ENCODE results near the gene C13orf46.
"Not testable (repeated sequence)": the region's sequence is repeated elsewhere in the genome, so short reads cannot be mapped to it uniquely, and the experiment has no call there.

C13orf46 gene

DNA sequence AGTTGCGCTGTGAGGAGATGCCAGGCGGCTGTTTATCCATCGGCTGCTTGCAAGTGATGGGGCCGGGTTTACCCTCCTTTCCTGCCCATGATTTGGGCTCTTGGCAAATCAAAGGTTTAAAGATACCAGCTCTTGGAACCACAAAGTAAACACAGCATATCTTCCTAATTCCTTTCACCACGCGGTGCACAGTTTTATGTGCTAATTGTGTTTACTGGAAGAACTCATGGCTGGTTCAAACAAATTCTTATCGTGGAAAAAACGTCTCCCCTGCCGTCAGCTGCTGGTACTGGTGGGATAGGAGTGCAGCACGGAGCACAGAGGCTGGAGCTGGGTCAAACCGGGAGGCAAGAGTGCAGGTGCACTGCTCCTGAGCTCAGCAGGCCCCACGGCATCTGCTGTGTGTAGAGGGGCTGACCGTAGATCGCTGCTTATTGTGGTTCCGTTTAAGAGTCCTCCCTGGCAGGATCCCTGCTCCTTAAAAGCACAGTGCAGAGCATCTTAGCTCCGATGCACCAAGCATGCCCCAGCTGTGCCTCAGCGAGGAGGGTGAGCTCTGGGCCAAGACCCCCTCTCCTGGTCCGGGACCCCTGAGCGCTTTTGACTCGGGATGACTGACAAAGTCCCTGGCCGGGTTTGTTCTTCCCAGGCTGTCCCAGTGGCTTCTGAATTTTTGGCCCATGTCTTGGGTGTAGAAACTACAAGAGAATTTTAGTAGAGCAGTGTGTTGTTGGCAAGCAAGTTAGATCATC is 58.7 kb downstream of the C13orf46 start:
- no peak overlapping the region for H3K4me3 ChIP-seq (ENCODE audit: insufficient read depth, low read depth, low read length, poor library complexity, severe bottlenecking)

DNA sequence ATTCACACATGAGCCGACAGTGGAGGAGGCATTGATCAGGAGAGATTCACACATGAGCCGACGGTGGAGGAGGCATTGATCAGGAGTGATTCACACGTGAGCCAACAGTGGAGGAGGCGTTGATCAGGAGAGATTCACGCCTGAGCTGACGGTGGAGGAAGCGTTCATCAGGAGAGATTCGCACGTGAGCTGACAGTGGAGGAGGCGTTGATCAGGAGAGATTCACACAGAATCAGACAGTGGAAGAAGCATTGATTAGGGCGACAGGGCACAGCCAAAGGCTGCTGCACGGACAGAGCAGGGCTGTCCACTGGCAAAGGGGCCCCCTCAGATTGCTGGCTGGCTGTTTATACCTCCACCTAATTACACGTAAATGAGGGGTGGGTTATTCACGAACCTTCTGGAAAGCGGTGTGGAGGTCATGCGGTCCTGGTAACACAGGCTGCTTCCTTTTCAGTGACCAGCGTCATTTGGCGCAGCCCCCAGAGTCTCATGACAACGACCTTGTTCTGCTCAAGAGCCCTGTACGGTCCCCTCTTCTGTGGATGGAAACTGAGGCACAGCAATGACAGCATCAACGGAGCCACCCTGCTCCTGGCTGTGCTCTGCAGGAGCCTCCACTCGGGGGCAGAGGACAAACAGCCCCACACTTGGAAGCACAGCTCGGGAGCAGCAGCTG is 59.4 kb downstream of the C13orf46 start:
- Histone ChIP-seq H3K4me3 (ENCODE audit: insufficient read depth, low read depth, low read length, poor library complexity, severe bottlenecking) (no peak overlapping the region), H3K9me3 (ENCODE audit: control insufficient read depth, low read length) (no peaks in the 10 kb centered on the region), H3K4me1 (ENCODE audit: control insufficient read depth, insufficient read depth, low read length, poor library complexity, severe bottlenecking) (no peaks in the 10 kb centered on the region), H3K27me3 (replicated peaks; ENCODE audit: control insufficient read depth, insufficient read depth, low read length, poor library complexity, severe bottlenecking) (no peaks in the 10 kb centered on the region), H3K27ac (ENCODE audit: insufficient read depth, low read length, poor library complexity, severe bottlenecking) (no peak overlapping the region), H3K36me3 (ENCODE audit: control insufficient read depth, insufficient read depth, low read length) (no peaks in the 10 kb centered on the region)
- no peak for DNase-seq

More for the DNA sequence above, 58.7 kb downstream of the C13orf46 start:
- no peaks in the 10 kb centered on the region for H3K36me3 ChIP-seq (ENCODE audit: control insufficient read depth, insufficient read depth, low read length)
- no peaks in the 10 kb centered on the region for H3K4me1 ChIP-seq (ENCODE audit: control insufficient read depth, insufficient read depth, low read length, poor library complexity, severe bottlenecking)
- no peak for DNase-seq
- H3K27me3 ChIP-seq (replicated peaks; ENCODE audit: control insufficient read depth, insufficient read depth, low read length, poor library complexity, severe bottlenecking): no peaks in the 10 kb centered on the region
- H3K27ac ChIP-seq (ENCODE audit: insufficient read depth, low read length, poor library complexity, severe bottlenecking): no peak overlapping the region
- no peaks in the 10 kb centered on the region for H3K9me3 ChIP-seq (ENCODE audit: control insufficient read depth, low read length)

DNA sequence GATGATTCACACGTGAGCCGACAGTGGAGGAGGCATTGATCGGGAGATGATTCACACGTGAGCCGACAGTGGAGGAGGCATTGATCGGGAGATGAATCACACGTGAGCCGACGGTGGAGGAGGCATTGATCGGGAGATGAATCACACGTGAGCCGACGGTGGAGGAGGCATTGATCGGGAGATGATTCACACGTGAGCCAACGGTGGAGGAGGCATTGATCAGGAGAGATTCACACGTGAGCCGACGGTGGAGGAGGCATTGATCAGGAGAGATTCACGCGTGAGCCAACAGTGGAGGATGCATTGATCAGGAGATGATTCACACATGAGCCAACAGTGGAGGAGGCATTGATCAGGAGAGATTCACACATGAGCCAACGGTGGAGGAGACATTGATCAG is 60.0 kb downstream of the C13orf46 start:
- H3K9me3 ChIP-seq (ENCODE audit: control insufficient read depth, low read length); H3K27me3 ChIP-seq (replicated peaks; ENCODE audit: control insufficient read depth, insufficient read depth, low read length, poor library complexity, severe bottlenecking); DNase-seq; H3K4me3 ChIP-seq (ENCODE audit: insufficient read depth, low read depth, low read length, poor library complexity, severe bottlenecking); H3K4me1 ChIP-seq (ENCODE audit: control insufficient read depth, insufficient read depth, low read length, poor library complexity, severe bottlenecking); H3K36me3 ChIP-seq (ENCODE audit: control insufficient read depth, insufficient read depth, low read length); H3K27ac ChIP-seq (ENCODE audit: insufficient read depth, low read length, poor library complexity, severe bottlenecking): not testable (repeated sequence)

DNA sequence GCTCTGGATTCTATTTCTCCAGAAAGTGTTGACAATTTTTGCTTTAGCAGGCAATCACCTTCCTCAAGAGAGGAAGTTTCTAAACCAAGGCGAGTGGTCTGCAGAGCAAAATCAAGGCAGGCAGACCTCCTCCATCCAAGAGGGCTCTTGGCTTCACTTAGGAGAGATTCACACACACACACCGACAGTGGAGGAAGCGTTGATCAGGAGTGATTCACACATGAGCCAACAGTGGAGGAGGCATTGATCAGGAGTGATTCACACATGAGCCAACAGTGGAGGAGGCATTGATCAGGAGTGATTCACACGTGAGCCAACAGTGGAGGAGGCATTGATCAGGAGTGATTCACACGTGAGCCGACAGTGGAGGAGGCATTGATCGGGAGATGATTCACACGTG is 60.5 kb downstream of the C13orf46 start:
- H3K27ac ChIP-seq (ENCODE audit: insufficient read depth, low read length, poor library complexity, severe bottlenecking); H3K36me3 ChIP-seq (ENCODE audit: control insufficient read depth, insufficient read depth, low read length); H3K9me3 ChIP-seq (ENCODE audit: control insufficient read depth, low read length); DNase-seq; H3K27me3 ChIP-seq (replicated peaks; ENCODE audit: control insufficient read depth, insufficient read depth, low read length, poor library complexity, severe bottlenecking); H3K4me1 ChIP-seq (ENCODE audit: control insufficient read depth, insufficient read depth, low read length, poor library complexity, severe bottlenecking); H3K4me3 ChIP-seq (ENCODE audit: insufficient read depth, low read depth, low read length, poor library complexity, severe bottlenecking): not testable (repeated sequence)

DNA sequence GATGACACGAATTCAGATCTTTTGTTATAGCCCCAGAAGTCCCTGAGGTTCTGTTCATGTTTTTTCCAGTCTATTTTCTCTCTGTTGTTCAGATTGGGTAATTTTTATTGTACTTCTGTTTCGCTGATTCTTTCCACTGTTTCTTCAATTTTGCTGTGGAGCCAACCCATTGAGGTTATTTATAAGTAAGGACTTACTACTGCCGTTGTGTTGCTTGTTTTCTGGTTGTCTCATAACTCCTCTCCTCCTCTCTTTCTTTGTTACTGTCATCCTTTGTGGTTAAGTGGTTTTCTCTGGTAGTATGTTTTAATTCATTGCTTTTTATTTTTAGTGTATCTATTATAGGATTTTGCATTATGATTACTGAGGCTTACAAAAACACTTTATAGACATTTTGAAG is 61.3 kb downstream of the C13orf46 start:
- Histone ChIP-seq H3K9me3 (ENCODE audit: control insufficient read depth, low read length) (no peaks in the 10 kb centered on the region), H3K36me3 (ENCODE audit: control insufficient read depth, insufficient read depth, low read length) (no peaks in the 10 kb centered on the region), H3K27ac (ENCODE audit: insufficient read depth, low read length, poor library complexity, severe bottlenecking) (no peak overlapping the region), H3K4me3 (ENCODE audit: insufficient read depth, low read depth, low read length, poor library complexity, severe bottlenecking) (no peak overlapping the region), H3K27me3 (replicated peaks; ENCODE audit: control insufficient read depth, insufficient read depth, low read length, poor library complexity, severe bottlenecking) (no peaks in the 10 kb centered on the region), H3K4me1 (ENCODE audit: control insufficient read depth, insufficient read depth, low read length, poor library complexity, severe bottlenecking) (peaks cover 4% of the 10 kb centered on the region)
- no peak for DNase-seq

DNA sequence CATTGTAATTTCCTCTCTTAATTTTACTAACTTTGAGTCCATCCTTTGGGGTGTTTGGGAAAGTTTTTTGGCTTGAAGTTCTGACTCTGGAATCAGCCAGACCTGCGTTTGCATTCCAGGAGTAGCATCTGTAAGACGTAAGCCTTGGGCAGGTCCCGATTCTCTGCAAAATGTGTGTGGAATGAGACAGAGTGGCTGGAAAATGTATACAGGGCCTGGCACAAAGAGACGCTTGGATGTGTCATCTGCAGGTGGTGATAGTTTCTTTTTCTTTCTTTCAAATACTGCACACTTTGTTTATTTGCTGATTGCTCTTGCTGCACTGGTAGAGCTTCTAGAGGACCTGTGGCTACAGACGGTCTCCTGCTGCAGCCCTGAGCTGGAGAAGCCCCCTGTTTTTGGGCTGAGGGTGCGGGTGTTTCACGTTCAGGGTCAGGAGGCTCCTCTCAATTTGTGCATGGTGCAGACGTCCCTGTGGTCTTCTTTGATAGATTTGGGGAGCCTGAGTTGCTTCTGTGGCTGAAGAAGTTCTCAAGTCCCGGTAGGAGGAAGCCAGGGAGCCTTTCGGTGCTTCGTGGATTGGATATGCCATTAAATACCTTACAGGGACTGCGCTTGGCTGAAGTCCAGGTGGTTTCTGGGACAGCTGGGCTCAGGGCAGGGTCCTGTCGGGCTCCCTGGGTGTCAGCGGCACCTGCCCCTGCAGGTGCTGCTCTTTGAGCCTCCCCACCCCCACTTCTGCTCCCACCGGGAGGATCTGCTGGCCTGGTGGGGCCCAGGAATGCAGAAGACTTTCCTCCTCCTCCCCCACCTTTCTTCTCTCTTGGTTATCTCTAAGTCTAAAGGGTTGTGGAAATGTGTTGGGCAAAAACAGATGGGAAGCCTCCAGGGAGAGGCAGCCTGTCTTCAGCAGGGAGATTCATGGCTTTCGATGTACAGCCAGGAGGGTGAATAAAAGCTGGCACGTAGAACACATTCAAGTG is 66.0 kb downstream of the C13orf46 start:
- Histone ChIP-seq H3K27me3 (replicated peaks; ENCODE audit: control insufficient read depth, insufficient read depth, low read length, poor library complexity, severe bottlenecking) (no peaks in the 10 kb centered on the region), H3K4me1 (ENCODE audit: control insufficient read depth, insufficient read depth, low read length, poor library complexity, severe bottlenecking) (peaks cover 4% of the 10 kb centered on the region), H3K4me3 (ENCODE audit: insufficient read depth, low read depth, low read length, poor library complexity, severe bottlenecking) (no peak overlapping the region), H3K27ac (ENCODE audit: insufficient read depth, low read length, poor library complexity, severe bottlenecking) (no peak overlapping the region), H3K9me3 (ENCODE audit: control insufficient read depth, low read length) (no peaks in the 10 kb centered on the region), H3K36me3 (ENCODE audit: control insufficient read depth, insufficient read depth, low read length) (no peaks in the 10 kb centered on the region)
- DNase-seq: no peak

DNA sequence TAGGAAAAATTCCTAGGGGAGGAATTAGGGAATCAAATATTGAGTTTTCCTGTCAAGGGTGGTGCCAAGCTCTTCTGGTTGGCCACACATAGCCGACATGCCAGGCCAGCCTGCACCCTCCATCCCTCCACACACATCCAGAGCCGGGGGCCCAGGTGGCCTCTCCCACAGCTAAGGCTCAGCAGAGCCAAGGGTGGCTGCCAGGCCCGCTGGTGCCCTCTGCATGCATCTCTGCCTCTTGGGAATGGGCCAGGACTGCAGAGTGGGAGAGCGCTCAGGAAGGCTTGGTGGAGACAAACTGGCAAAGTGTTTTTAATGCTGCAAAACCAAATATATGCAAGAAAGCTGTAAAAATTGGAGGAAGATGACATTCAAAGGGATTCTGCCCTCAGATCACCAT is 67.3 kb downstream of the C13orf46 start:
- Histone ChIP-seq H3K36me3 (ENCODE audit: control insufficient read depth, insufficient read depth, low read length) (no peaks in the 10 kb centered on the region), H3K4me3 (ENCODE audit: insufficient read depth, low read depth, low read length, poor library complexity, severe bottlenecking) (no peak overlapping the region), H3K9me3 (ENCODE audit: control insufficient read depth, low read length) (no peaks in the 10 kb centered on the region), H3K4me1 (ENCODE audit: control insufficient read depth, insufficient read depth, low read length, poor library complexity, severe bottlenecking) (peaks cover 4% of the 10 kb centered on the region), H3K27ac (ENCODE audit: insufficient read depth, low read length, poor library complexity, severe bottlenecking) (no peak overlapping the region), H3K27me3 (replicated peaks; ENCODE audit: control insufficient read depth, insufficient read depth, low read length, poor library complexity, severe bottlenecking) (no peaks in the 10 kb centered on the region)
- DNase-seq: no peak

DNA sequence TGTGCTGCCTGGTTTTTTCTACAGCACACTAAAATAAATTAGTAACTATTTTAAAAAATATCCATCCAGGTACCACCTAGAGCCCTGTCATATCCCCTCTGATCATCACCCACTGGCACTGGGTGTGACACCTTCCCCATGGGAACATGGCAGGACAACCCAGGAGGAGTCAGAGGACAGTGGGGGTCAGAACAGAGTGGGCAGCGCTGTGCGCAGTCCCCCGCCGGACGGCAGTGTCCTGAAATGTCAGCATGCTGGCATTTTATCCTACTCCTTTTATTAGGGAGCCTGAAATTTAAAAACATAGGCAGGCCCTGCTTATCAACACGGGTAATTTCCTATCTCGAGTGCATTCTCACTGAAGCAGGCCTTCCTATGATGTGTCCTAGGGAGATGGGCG is 67.9 kb downstream of the C13orf46 start:
- no peaks in the 10 kb centered on the region for H3K9me3 ChIP-seq (ENCODE audit: control insufficient read depth, low read length)
- peaks cover 4% of the 10 kb centered on the region for H3K4me1 ChIP-seq (ENCODE audit: control insufficient read depth, insufficient read depth, low read length, poor library complexity, severe bottlenecking)
- no peak overlapping the region for H3K27ac ChIP-seq (ENCODE audit: insufficient read depth, low read length, poor library complexity, severe bottlenecking)
- H3K4me3 ChIP-seq (ENCODE audit: insufficient read depth, low read depth, low read length, poor library complexity, severe bottlenecking): no peak overlapping the region
- H3K27me3 ChIP-seq (replicated peaks; ENCODE audit: control insufficient read depth, insufficient read depth, low read length, poor library complexity, severe bottlenecking): no peaks in the 10 kb centered on the region
- no peaks in the 10 kb centered on the region for H3K36me3 ChIP-seq (ENCODE audit: control insufficient read depth, insufficient read depth, low read length)
- DNase-seq: no peak

DNA sequence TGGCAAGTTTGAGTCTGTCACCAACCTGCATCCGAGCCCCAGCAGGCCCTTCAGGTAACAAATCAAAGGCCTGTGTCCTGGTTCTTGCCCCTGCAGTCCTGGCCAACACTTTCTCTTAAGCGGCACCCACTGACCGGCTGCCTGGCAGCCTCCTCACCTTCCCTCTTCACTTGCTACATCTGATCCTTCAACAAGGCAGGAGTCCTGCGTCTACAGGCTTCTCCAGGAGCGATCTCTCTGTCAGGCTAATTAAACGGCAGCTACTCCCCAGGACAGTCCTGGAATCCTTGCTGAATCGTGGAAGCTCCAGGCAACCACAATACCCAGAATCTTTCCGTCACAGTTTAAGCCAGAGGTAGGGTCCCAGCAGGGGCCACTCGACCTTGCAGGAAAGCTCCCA is 68.9 kb downstream of the C13orf46 start:
- Histone ChIP-seq H3K9me3 (ENCODE audit: control insufficient read depth, low read length) (no peaks in the 10 kb centered on the region), H3K4me1 (ENCODE audit: control insufficient read depth, insufficient read depth, low read length, poor library complexity, severe bottlenecking) (peaks cover 4% of the 10 kb centered on the region), H3K27me3 (replicated peaks; ENCODE audit: control insufficient read depth, insufficient read depth, low read length, poor library complexity, severe bottlenecking) (no peaks in the 10 kb centered on the region), H3K27ac (ENCODE audit: insufficient read depth, low read length, poor library complexity, severe bottlenecking) (no peak overlapping the region), H3K4me3 (ENCODE audit: insufficient read depth, low read depth, low read length, poor library complexity, severe bottlenecking) (no peak overlapping the region), H3K36me3 (ENCODE audit: control insufficient read depth, insufficient read depth, low read length) (no peaks in the 10 kb centered on the region)
- no peak for DNase-seq

All from effector memory CD4-positive, alpha-beta T cell (primary cell).